Measurements from ENCODE around the gene RASGEF1B.

- TF ChIP-seq CTCF (IDR thresholded peaks at IDR 0.05; ENCODE audit: low read depth, low read length) (no peak), EZH2phosphoT487 (IDR thresholded peaks at IDR 0.05; ENCODE audit: low read depth) (no peak)
Measured at GRCh38 chr4:81442484-81443085, 29.1 kb downstream of the RASGEF1B start.
